Mucosa of descending colon (tissue), 3 donors: ENCODE results near the gene ABCB4. TPM values are rescaled to one million over a fixed set of nuclear protein-coding genes. Genes with fewer than 3 reads are reported as not detected.
"Not testable (repeated sequence)": the region's sequence is repeated elsewhere in the genome, so short reads cannot be mapped to it uniquely, and the experiment has no call there.

Source experiments
- ATAC-seq: fragments of 200-7000 bp; cut with Tn5 transposase; one replicate; pipeline ENCODE4 v1.9.1; 2020; ENCODE audit warnings: mild to moderate bottlenecking, moderate library complexity
- DNase-seq, 3 donors: peaks; one replicate each; pipeline ENCODE4 v3.0.0-alpha.2; 2020
- H3K36me3 ChIP-seq: fragments of 200-600 bp; one replicate; pipeline ENCODE4 v1.8.0; 2021; ENCODE audit warnings: low read depth, mild to moderate bottlenecking
- H3K4me1 ChIP-seq: fragments of 200-600 bp; one replicate; pipeline ENCODE4 v1.8.0; 2021; ENCODE audit warnings: low read depth, mild to moderate bottlenecking
- H3K4me3 ChIP-seq: fragments of 200-600 bp; one replicate; pipeline ENCODE4 v1.8.0; 2021; ENCODE audit warnings: mild to moderate bottlenecking
- H3K9me3 ChIP-seq: fragments of 200-600 bp; one replicate; pipeline ENCODE4 v1.8.0; 2021; ENCODE audit warnings: mild to moderate bottlenecking
- CTCF ChIP-seq: fragments of 200-600 bp; IDR thresholded peaks from one replicate; pipeline ENCODE4 v1.8.0; 2022; ENCODE audit warnings: antibody characterized with exemption, mild to moderate bottlenecking
- intact Hi-C, 2 donors: fragments of 100-400 bp; cut with DNase I in 1 of 2; cut with micrococcal nuclease in 1 of 2; formaldehyde crosslinking; loops; one replicate each; pipeline versions ENCODE4 v1.11.0 to v1.11.1; 2022; cut with DNase I, micrococcal nuclease
- total RNA-seq, 3 donors: library from RNA; stranded (reverse); fragmentation: NEBNext Ultra II Directional in 2 of 3; extraction: Animal tissue kit (Norgen Biotek cat#: 25700) in 2 of 3; gene quantifications; one replicate each; pipeline versions ENCODE4 v1.2.1 to v1.2.4, GENCODE V29; 2021 to 2023
- donor health status: DM: no; HTN: no; CAD: no; lungs with moderate emphysema.
- donor health status: DM: no; HTN: no; CAD: no.
- donor health status: DM: no; HTN: yes; CAD: no.

The ABCB4 gene
- total RNA-seq, 3 donors from 2014 or later, result 0.65 to 1.4 (median 1.2) TPM

- Histone ChIP-seq H3K4me3 (no peak overlapping the region), H3K4me1 (peaks cover 3% of the 10 kb centered on the region), H3K9me3 (no peaks in the 10 kb centered on the region), H3K36me3 (no peaks in the 10 kb centered on the region)
- intact Hi-C loops, result no loop called here
- ATAC-seq (no peak), DNase-seq (no peak)
- TF ChIP-seq CTCF, result no peak
These were observed 11.5 kb downstream of the ABCB4 start for GRCh38 chr7:87463982-87464381.

GRCh38 chr7:87460444-87460843 lies 15.0 kb downstream of the ABCB4 start:
- ATAC-seq, H3K9me3 ChIP-seq, intact Hi-C loops, DNase-seq, H3K36me3 ChIP-seq, H3K4me1 ChIP-seq, H3K4me3 ChIP-seq: not testable (repeated sequence)

GRCh38 chr7:87459941-87460340 lies 15.5 kb downstream of the ABCB4 start:
- no peak for TF ChIP-seq CTCF

GRCh38 chr7:87458148-87458547 lies 17.3 kb downstream of the ABCB4 start:
- no peak for TF ChIP-seq CTCF
- Histone ChIP-seq H3K36me3 (no peaks in the 10 kb centered on the region), H3K9me3 (no peaks in the 10 kb centered on the region), H3K4me3 (no peak overlapping the region), H3K4me1 (no peaks in the 10 kb centered on the region)
- ATAC-seq (no peak), DNase-seq (no peak)
- intact Hi-C loops, result no loop called here

More at GRCh38 chr7:87459941-87460340, 15.5 kb downstream of the ABCB4 start:
- Histone ChIP-seq H3K4me3 (no peak overlapping the region), H3K4me1 (no peaks in the 10 kb centered on the region), H3K36me3 (no peaks in the 10 kb centered on the region), H3K9me3 (no peaks in the 10 kb centered on the region)
- DNase-seq (no peak), ATAC-seq (no peak)
- intact Hi-C loops, result no loop called here

GRCh38 chr7:87456247-87456646 lies 19.2 kb downstream of the ABCB4 start:
- H3K9me3 ChIP-seq, result no peaks in the 10 kb centered on the region
- no peaks in the 10 kb centered on the region for H3K36me3 ChIP-seq
- DNase-seq (no peak), ATAC-seq (no peak)
- no peaks in the 10 kb centered on the region for H3K4me1 ChIP-seq
- H3K4me3 ChIP-seq, result no peak overlapping the region
- TF ChIP-seq CTCF, result no peak
- intact Hi-C loops, result no loop called here

GRCh38 chr7:87452279-87452678 lies 23.2 kb downstream of the ABCB4 start:
- no peaks in the 10 kb centered on the region for H3K36me3 ChIP-seq

More at GRCh38 chr7:87452279-87452678, 23.2 kb downstream of the ABCB4 start:
- no peak for DNase-seq
- ATAC-seq, result no peak
- H3K4me3 ChIP-seq, result no peak overlapping the region
- intact Hi-C loops, result no loop called here
- H3K9me3 ChIP-seq, result no peaks in the 10 kb centered on the region
- H3K4me1 ChIP-seq, result no peaks in the 10 kb centered on the region
- no peak for TF ChIP-seq CTCF
